ENCODE measurements around the gene TRIM4.

TRIM4 gene

GRCh38 chr7:99918959-99919813 lies at the start of gene TRIM4 (continued):
- no peak for TF ChIP-seq HIC1 (tag by site-specific recombination; IDR thresholded peaks at IDR 0.05)
- TF ChIP-seq ZNF549 (tag by site-specific recombination; IDR thresholded peaks at IDR 0.05), result no peak
- no peak for TF ChIP-seq ZFP3 (tag by site-specific recombination; IDR thresholded peaks at IDR 0.05; ENCODE audit: low read depth)
- TF ChIP-seq SP7 (tag by site-specific recombination; IDR thresholded peaks at IDR 0.05), result peak; percentile 40; the same call in 1 of the 2 replicates
- TF ChIP-seq ZNF645 (tag by site-specific recombination; IDR thresholded peaks at IDR 0.05), result no peak
- no peak for TF ChIP-seq ZNF792 (tag by site-specific recombination; IDR thresholded peaks at IDR 0.05)
- no peak for TF ChIP-seq ZNF639 (tag by site-specific recombination; IDR thresholded peaks at IDR 0.05)
- TF ChIP-seq ZNF843 (tag by site-specific recombination; IDR thresholded peaks at IDR 0.05), result peak; percentile 48; the same call in 1 of the 2 replicates
- TF ChIP-seq ZNF76 (tag by site-specific recombination; IDR thresholded peaks at IDR 0.05; ENCODE audit: borderline replicate concordance, low read depth), result peak; percentile 89
- TF ChIP-seq WT1 (tag by site-specific recombination; IDR thresholded peaks at IDR 0.05), result peak; percentile 32; the same call in 1 of the 2 replicates
- TF ChIP-seq ZNF155 (tag by site-specific recombination; IDR thresholded peaks at IDR 0.05), result no peak
- TF ChIP-seq AEBP2 (tag by site-specific recombination; IDR thresholded peaks at IDR 0.05; ENCODE audit: borderline replicate concordance), result no peak
- no peak for TF ChIP-seq RBAK (tag by site-specific recombination; IDR thresholded peaks at IDR 0.05)
- no peak for TF ChIP-seq ZNF239 (tag by site-specific recombination; IDR thresholded peaks at IDR 0.05)
- TF ChIP-seq ZNF555 (tag by site-specific recombination; conservative IDR thresholded peaks at IDR 0.05), result no peak
- TF ChIP-seq REPIN1 (tag by site-specific recombination; IDR thresholded peaks at IDR 0.05; ENCODE audit: low read depth), result no peak; the same call in 1 of the 2 replicates
- TF ChIP-seq ZNF488 (tag by site-specific recombination; IDR thresholded peaks at IDR 0.05), result no peak
- no peak for TF ChIP-seq ZNF544 (tag by site-specific recombination; IDR thresholded peaks at IDR 0.05)
- TF ChIP-seq YY1 (tag by site-specific recombination; IDR thresholded peaks at IDR 0.05), result no peak
- TF ChIP-seq ZNF292 (tag by site-specific recombination; IDR thresholded peaks at IDR 0.05; ENCODE audit: borderline replicate concordance, low read depth), result no peak
- TF ChIP-seq OVOL3 (tag by site-specific recombination; IDR thresholded peaks at IDR 0.05), result no peak
- no peak for TF ChIP-seq ZNF585B (tag by site-specific recombination; IDR thresholded peaks at IDR 0.05)
- TF ChIP-seq ZNF23 (tag by site-specific recombination; IDR thresholded peaks at IDR 0.05; ENCODE audit: borderline replicate concordance), result no peak
- TF ChIP-seq ZNF48 (tag by site-specific recombination; IDR thresholded peaks at IDR 0.05), result no peak
- TF ChIP-seq ZNF311 (tag by site-specific recombination; IDR thresholded peaks at IDR 0.05; ENCODE audit: borderline replicate concordance), result no peak
- no peak for TF ChIP-seq ZNF704 (tag by site-specific recombination; IDR thresholded peaks at IDR 0.05)
- no peak for TF ChIP-seq ZNF175 (tag by site-specific recombination; IDR thresholded peaks at IDR 0.05)
- peak; percentile 80; the same call in 1 of the 2 replicates for TF ChIP-seq ZNF561 (tag by site-specific recombination; IDR thresholded peaks at IDR 0.05; ENCODE audit: borderline replicate concordance)
- TF ChIP-seq PRDM1 (tag by site-specific recombination; IDR thresholded peaks at IDR 0.05), result no peak
- no peak for TF ChIP-seq ZNF747 (tag by site-specific recombination; IDR thresholded peaks at IDR 0.05)
- TF ChIP-seq ZNF24 (tag by site-specific recombination; IDR thresholded peaks at IDR 0.05), result no peak
- TF ChIP-seq ZNF19 (tag by site-specific recombination; IDR thresholded peaks at IDR 0.05; ENCODE audit: low read depth), result no peak
- TF ChIP-seq BCL11B (tag by site-specific recombination; IDR thresholded peaks at IDR 0.05; ENCODE audit: low read depth), result no peak
